CD4-positive, alpha-beta T cell treated with Interleukin-6 at 100 ng/mL for 8 hours (primary cell): ENCODE data around the gene SHROOM2.

ENCODE experiments used
- DNase-seq: peaks from one replicate; pipeline ENCODE4 v3.0.0-alpha.2; 2020; ENCODE audit warnings: mixed read lengths, low spot score

Gene SHROOM2

GRCh38 chrX:9865804-9866472 is 79.7 kb downstream of the SHROOM2 start:
- no peak for DNase-seq

- DNase-seq: no peak
Measured at GRCh38 chrX:9866633-9867032, 80.4 kb downstream of the SHROOM2 start.

- no peak for DNase-seq
Measured at GRCh38 chrX:9867226-9867625, 81.0 kb downstream of the SHROOM2 start.

GRCh38 chrX:9867753-9868152 is 81.5 kb downstream of the SHROOM2 start:
- no peak for DNase-seq

GRCh38 chrX:9871701-9872268 is 85.6 kb downstream of the SHROOM2 start:
- DNase-seq: no peak

GRCh38 chrX:9873360-9873759 is 87.1 kb downstream of the SHROOM2 start:
- no peak for DNase-seq

GRCh38 chrX:9873952-9874351 is 87.7 kb downstream of the SHROOM2 start:
- peak; percentile 12 for DNase-seq

GRCh38 chrX:9874483-9874882 is 88.3 kb downstream of the SHROOM2 start:
- DNase-seq: no peak

- no peak for DNase-seq
Measured at GRCh38 chrX:9875801-9876200, 89.6 kb downstream of the SHROOM2 start.

- no peak for DNase-seq
Measured at GRCh38 chrX:9876201-9876600, 90.0 kb downstream of the SHROOM2 start.

- no peak for DNase-seq
Measured at GRCh38 chrX:9878146-9878820, 92.1 kb downstream of the SHROOM2 start.

GRCh38 chrX:9880237-9880636 is 94.0 kb downstream of the SHROOM2 start:
- DNase-seq: no peak

- DNase-seq: no peak
Measured at GRCh38 chrX:9880870-9881269, 94.6 kb downstream of the SHROOM2 start.

- no peak for DNase-seq
Measured at GRCh38 chrX:9882669-9883446, 96.6 kb downstream of the SHROOM2 start.

- no peak for DNase-seq
Measured at GRCh38 chrX:9884031-9884779, 98.0 kb downstream of the SHROOM2 start.

- peak; percentile 22 for DNase-seq
Measured at GRCh38 chrX:9885150-9885549, 98.9 kb downstream of the SHROOM2 start.

- no peak for DNase-seq
Measured at GRCh38 chrX:9887659-9888297, 101.5 kb downstream of the SHROOM2 start.

GRCh38 chrX:9888953-9889470 is 102.8 kb downstream of the SHROOM2 start:
- no peak for DNase-seq

GRCh38 chrX:9890681-9891091 is 104.5 kb downstream of the SHROOM2 start:
- DNase-seq: no peak

GRCh38 chrX:9895225-9895912 is 109.1 kb downstream of the SHROOM2 start:
- no peak for DNase-seq

- no peak for DNase-seq
Measured at GRCh38 chrX:9897761-9898161, 111.5 kb downstream of the SHROOM2 start.
